Sigmoid colon (tissue), 4 donors: ENCODE data around the gene LDHA.

Source experiments
- EP300 ChIP-seq, 4 donors: sonication (generic); formaldehyde crosslinking; IDR thresholded peaks; one replicate each; pipeline ENCODE4 v1.6.1; 2017; ENCODE audit warnings: antibody characterized with exemption in 4 of 4
- POLR2A ChIP-seq, 2 donors: fragments of 450-650 bp; IDR thresholded peaks; one replicate each; pipeline ENCODE4 v1.6.1; 2016; ENCODE audit warnings: antibody characterized with exemption in 2 of 2, mild to moderate bottlenecking in 2 of 2, moderate library complexity in 2 of 2
- POLR2AphosphoS5 ChIP-seq, 4 donors: sonication (generic); formaldehyde crosslinking; IDR thresholded peaks; one replicate each; pipeline ENCODE4 v1.6.1; 2017; ENCODE audit warnings: antibody characterized with exemption in 4 of 4
- TF ChIP-seq, protein P1 (sequence below), 4 experiments: fragments of 450-650 bp in 3 of 4; fragments of 200-600 bp in 1 of 4; IDR thresholded peaks; one replicate each; pipeline ENCODE4 v1.5.1; 2016 to 2019; ENCODE audit warnings: antibody characterized with exemption in 4 of 4, mild to moderate bottlenecking in 3 of 4, moderate library complexity in 2 of 4

DNA sequence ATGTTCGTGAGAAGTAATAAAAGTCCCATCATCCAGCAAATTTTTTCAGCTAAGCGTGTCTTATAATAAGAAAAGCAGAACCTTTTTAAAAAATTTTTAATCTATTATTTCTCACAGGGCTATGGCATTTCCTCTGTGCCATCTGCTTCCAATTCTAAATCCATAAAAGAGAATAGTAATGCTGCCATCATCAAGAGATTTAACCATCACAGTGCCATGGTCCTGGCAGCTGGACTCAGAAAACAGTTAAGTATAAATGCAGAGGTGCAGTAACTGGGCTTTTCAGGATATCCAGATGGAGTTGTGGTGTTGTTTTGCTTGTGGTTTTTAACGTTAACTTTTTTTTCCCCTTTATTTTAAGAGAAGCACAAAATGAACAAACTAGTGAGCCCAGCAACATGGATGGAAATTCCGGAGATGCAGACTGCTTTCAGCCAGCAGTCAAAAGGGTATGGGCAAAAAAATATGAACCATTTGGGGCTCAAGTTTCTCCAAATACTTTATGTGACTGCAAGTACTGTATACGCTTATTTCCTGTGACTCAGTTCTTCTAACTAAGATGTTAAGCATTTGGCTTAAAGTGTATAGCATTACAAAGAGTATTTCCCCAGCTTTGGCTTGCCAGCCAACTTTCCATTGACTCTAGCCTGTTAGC lies 46.8 kb upstream of the LDHA start:
- TF ChIP-seq, protein P1, sequence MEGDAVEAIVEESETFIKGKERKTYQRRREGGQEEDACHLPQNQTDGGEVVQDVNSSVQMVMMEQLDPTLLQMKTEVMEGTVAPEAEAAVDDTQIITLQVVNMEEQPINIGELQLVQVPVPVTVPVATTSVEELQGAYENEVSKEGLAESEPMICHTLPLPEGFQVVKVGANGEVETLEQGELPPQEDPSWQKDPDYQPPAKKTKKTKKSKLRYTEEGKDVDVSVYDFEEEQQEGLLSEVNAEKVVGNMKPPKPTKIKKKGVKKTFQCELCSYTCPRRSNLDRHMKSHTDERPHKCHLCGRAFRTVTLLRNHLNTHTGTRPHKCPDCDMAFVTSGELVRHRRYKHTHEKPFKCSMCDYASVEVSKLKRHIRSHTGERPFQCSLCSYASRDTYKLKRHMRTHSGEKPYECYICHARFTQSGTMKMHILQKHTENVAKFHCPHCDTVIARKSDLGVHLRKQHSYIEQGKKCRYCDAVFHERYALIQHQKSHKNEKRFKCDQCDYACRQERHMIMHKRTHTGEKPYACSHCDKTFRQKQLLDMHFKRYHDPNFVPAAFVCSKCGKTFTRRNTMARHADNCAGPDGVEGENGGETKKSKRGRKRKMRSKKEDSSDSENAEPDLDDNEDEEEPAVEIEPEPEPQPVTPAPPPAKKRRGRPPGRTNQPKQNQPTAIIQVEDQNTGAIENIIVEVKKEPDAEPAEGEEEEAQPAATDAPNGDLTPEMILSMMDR (IDR thresholded peaks at IDR 0.05) = no peak
- no peak for TF ChIP-seq POLR2A (IDR thresholded peaks at IDR 0.05)
- no peak for TF ChIP-seq EP300 (IDR thresholded peaks at IDR 0.05)
- no peak for TF ChIP-seq POLR2AphosphoS5 (IDR thresholded peaks at IDR 0.05)
